Gastrocnemius medialis (tissue), 4 donors: ENCODE measurements around the gene RGPD3.

Source experiments
- POLR2A ChIP-seq, 2 donors: fragments of 450-650 bp; IDR thresholded peaks; one replicate each; pipeline ENCODE4 v1.6.1; 2017; ENCODE audit warnings: antibody characterized with exemption in 2 of 2, mild to moderate bottlenecking in 2 of 2, moderate library complexity in 2 of 2
- TF ChIP-seq, protein P1 (sequence below), 5 experiments: fragments of 450-650 bp in 3 of 5; fragments of 200-600 bp in 2 of 5; sonication (generic) in 2 of 5; IDR thresholded peaks in 4 of 5; conservative IDR thresholded peaks in 1 of 5; 1 replicate in 4 of 5; 2 replicates in 1 of 5; pipeline ENCODE4 v1.5.1; 2016 to 2019; ENCODE audit warnings: antibody characterized with exemption in 5 of 5, mild to moderate bottlenecking in 3 of 5, moderate library complexity in 3 of 5

DNA sequence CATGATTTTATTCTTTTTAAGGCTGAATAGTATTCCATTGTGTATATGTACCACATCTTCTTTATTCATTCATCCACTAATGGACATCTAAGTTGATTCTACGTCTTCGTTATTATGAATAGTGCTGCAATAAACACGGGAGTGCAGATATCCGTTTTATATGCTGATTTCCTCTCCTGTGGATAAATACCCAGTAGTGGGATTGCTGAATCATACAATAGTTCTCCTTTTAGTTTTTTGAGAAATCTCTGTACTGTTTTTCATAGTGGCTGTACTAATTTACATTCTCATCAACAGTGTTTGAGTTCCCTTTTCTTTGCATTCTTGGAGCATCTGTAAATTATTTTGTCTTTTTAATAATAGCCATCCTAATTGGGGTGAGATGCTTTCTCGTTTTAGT lies 114.5 kb downstream of the RGPD3 start:
- TF ChIP-seq, protein P1, sequence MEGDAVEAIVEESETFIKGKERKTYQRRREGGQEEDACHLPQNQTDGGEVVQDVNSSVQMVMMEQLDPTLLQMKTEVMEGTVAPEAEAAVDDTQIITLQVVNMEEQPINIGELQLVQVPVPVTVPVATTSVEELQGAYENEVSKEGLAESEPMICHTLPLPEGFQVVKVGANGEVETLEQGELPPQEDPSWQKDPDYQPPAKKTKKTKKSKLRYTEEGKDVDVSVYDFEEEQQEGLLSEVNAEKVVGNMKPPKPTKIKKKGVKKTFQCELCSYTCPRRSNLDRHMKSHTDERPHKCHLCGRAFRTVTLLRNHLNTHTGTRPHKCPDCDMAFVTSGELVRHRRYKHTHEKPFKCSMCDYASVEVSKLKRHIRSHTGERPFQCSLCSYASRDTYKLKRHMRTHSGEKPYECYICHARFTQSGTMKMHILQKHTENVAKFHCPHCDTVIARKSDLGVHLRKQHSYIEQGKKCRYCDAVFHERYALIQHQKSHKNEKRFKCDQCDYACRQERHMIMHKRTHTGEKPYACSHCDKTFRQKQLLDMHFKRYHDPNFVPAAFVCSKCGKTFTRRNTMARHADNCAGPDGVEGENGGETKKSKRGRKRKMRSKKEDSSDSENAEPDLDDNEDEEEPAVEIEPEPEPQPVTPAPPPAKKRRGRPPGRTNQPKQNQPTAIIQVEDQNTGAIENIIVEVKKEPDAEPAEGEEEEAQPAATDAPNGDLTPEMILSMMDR (IDR thresholded peaks at IDR 0.05 in 4 of 5, conservative IDR thresholded peaks at IDR 0.05 in 1 of 5), result no peak
- no peak for TF ChIP-seq POLR2A (IDR thresholded peaks at IDR 0.05)
